NCI-H524 (cell line): Measurements from ENCODE around the gene KIAA1614.
"Not testable (repeated sequence)": the region's sequence is repeated elsewhere in the genome, so short reads cannot be mapped to it uniquely, and the experiment has no call there.

Experiments
- DNase-seq, 2 experiments: peaks; one replicate each; lab custom pipeline; 2025; lab: John Stamatoyannopoulos, UW

The KIAA1614 gene

GRCh38 chr1:180964056-180964455, 51.4 kb downstream of the KIAA1614 start:
- DNase-seq: no peak

GRCh38 chr1:180964595-180964994, 51.9 kb downstream of the KIAA1614 start:
- peak in 1 of 2 experiments; percentile 51 for DNase-seq

GRCh38 chr1:180966312-180966711, 53.6 kb downstream of the KIAA1614 start:
- no peak for DNase-seq

GRCh38 chr1:180966744-180967536, 54.2 kb downstream of the KIAA1614 start:
- no peak for DNase-seq

GRCh38 chr1:180967558-180967957, 54.9 kb downstream of the KIAA1614 start:
- DNase-seq: no peak

GRCh38 chr1:180968834-180969233, 56.1 kb downstream of the KIAA1614 start:
- not testable (repeated sequence) for DNase-seq

GRCh38 chr1:180969434-180969833, 56.7 kb downstream of the KIAA1614 start:
- DNase-seq: no peak

- DNase-seq: no peak
These were observed 57.8 kb downstream of the KIAA1614 start for GRCh38 chr1:180970333-180971079.

GRCh38 chr1:180971273-180971997, 58.7 kb downstream of the KIAA1614 start:
- no peak for DNase-seq

- no peak for DNase-seq
These were observed 60.7 kb downstream of the KIAA1614 start for GRCh38 chr1:180973369-180973768.

- DNase-seq: no peak
These were observed 61.5 kb downstream of the KIAA1614 start for GRCh38 chr1:180974236-180974635.

GRCh38 chr1:180975551-180975950, 62.9 kb downstream of the KIAA1614 start:
- no peak for DNase-seq

GRCh38 chr1:180976191-180976590, 63.5 kb downstream of the KIAA1614 start:
- no peak for DNase-seq

GRCh38 chr1:180976732-180977357, 64.1 kb downstream of the KIAA1614 start:
- no peak for DNase-seq

GRCh38 chr1:180981596-180982387, 69.1 kb downstream of the KIAA1614 start:
- no peak for DNase-seq

- no peak for DNase-seq
These were observed 69.7 kb downstream of the KIAA1614 start for GRCh38 chr1:180982422-180982821.

- DNase-seq: no peak
These were observed 75.6 kb downstream of the KIAA1614 start for GRCh38 chr1:180988253-180988752.

- DNase-seq: no peak
These were observed 81.6 kb downstream of the KIAA1614 start for GRCh38 chr1:180994262-180994661.

GRCh38 chr1:180997843-180998504, 85.3 kb downstream of the KIAA1614 start:
- no peak for DNase-seq
